ENCODE results near the gene MFAP4. TPM values are rescaled to one million over a fixed set of nuclear protein-coding genes. Genes with fewer than 3 reads are reported as not detected.

Gene MFAP4
- total RNA-seq, 1 donor from 2014 or later, result not detected

DNA sequence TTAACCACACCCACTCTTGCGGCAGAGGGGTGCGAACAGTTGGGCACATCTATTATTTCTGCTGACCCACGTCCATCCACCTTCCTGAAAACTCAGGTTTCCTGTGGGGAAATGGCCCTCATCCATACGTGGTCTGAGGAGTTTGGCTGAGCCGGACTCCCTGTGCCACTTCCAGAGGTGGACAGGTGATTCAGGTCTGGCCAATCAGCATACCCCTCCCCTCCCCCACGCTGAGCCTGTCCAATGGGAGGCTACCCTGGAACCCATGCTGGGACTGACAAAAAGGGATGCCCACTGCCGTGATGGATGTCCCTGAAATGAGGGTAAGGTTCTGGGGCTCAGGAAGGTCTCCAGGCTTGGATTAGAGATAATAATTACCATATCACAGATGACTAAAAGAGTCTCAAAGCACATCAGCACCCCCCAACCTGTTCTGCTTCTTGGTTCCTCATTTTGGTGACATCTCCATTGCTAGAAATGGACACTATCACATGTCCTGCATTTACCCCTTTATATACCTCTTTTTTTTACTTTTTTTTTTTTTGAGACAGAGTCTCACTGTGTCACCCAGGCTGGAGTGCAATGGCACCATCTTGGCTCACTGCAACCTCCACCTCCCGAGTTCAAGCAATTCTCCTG is 14.0 kb downstream of the MFAP4 start:
- DNase-seq (ENCODE audit: extremely low read depth, low read depth, low spot score), result no peak

DNA sequence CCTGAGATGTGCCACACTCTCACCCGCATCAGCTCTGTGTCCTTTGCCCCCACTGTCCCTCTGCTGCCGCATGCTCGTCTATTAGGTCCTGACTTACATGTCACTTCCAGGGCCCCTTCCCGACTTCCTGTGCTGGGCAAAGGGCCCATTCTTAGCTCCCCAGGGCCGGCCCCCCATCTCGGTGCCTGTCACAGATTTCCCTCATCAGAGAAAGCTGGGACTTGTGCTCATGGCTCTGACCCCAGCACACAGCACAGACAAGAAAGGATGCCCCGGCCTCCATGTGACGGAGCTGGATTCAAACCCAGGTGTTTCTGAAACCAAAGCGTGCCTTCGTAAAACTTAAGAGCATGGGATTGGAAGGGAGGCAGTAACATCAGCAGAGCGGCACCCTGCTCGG is 14.6 kb downstream of the MFAP4 start:
- no peak for DNase-seq (ENCODE audit: extremely low read depth, low read depth, low spot score)

DNA sequence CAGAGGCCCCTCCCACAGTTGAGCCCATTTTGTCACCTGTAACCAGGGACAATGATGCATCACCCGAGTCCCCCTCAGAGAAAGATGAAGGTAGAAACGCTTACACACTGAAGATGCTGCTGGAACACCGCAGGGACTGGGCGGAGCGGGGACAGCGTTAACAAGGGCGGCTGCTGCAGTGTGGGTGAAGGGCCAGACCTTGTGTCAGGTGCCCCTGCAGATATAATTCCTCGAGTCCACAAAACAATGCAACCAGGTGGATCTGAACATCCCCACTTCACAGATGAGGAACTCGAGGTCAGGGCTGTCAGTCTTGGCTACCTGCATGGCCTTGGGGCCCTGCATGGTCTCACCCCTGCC is 15.0 kb downstream of the MFAP4 start:
- no peak for DNase-seq (ENCODE audit: extremely low read depth, low read depth, low spot score)

DNA sequence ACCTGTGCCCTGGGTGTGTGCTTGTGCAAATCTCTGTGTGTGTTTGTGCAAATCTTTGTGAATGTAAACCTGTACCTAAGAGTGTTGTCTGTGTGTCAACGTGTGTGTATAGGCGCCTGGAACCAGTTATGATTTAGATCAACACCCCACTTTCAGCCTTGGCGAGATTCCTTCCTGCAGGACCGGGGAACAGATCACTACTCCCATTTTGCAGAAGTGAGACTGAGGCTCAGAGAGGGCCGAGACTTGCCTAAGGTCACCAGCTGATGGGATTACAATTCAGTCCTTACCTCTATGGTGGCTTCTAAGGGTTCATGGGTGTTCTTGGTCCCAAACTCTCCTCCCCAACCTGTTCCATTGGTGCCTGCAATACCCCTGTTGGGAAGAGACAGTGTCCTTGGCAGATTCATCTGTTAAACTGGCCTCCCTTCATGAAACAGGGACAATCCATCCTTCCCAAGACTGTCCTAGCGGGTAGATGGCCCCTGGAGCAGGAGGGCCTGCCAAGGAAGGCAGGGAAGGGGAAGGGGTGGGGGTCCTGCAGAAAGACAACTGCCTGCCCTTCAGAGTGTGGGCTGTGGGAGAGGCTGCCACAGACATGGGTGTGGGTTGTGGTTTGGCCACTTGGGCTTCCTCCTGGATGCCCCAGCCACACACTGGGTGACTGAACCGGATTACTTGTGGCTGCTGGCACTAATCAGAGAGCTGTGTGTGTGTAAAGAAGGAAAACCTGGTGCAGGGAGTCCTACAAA is 15.6 kb downstream of the MFAP4 start:
- DNase-seq (ENCODE audit: extremely low read depth, low read depth, low spot score), result no peak

DNA sequence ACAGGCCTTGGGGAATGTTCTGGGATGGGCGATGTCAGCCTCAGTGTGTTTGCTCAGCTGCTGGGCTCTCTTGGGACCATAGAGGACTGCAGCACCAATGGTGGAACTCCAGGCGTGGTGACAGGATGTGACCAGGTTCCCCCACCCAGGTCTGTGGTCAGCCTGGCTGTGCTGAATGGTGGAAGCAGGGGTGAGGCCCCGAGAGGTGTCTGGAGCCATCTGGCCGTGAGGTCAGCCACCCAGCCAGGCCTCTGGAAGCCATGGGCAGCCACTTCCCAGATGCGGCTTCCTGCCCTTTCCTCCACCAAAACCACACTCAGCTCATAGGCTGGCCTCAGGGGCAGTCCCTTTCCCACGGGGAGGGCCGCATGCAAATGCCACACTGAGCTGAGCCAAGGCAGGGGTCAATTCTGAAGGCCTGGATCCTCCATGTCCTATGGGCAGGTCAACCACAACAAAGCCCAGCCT is 16.5 kb downstream of the MFAP4 start:
- no peak for DNase-seq (ENCODE audit: extremely low read depth, low read depth, low spot score)

DNA sequence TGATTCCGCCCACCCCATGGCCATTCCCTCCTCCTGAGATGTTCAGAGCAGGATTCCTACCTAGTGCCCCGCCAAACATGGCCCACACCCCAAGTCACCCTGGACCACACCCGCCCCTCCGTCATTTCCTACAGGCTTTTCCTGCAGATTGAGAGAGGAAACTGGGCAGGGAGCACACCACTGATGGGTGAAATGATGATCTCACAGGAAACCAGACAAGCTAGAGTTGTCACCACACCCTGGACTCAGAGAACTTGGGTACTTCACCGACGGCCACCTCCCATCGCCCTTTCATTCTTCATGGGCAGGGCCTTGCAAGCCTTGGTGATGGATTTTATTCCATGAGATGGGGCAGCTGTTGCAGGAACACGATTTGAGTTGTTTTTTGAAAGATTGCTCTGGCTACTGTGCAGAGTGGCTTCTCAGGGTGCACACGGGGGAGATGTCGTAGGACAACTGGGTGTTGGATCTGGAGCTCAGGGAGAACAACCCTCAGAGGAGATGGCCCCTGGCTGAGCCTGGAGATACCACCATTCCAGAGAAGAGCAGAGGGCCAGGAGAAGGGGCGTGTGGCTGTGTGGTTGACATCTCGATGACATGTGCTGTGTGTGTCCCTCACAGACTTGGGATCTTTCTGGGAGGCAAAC is 17.0 kb downstream of the MFAP4 start:
- DNase-seq (ENCODE audit: extremely low read depth, low read depth, low spot score), result no peak

DNA sequence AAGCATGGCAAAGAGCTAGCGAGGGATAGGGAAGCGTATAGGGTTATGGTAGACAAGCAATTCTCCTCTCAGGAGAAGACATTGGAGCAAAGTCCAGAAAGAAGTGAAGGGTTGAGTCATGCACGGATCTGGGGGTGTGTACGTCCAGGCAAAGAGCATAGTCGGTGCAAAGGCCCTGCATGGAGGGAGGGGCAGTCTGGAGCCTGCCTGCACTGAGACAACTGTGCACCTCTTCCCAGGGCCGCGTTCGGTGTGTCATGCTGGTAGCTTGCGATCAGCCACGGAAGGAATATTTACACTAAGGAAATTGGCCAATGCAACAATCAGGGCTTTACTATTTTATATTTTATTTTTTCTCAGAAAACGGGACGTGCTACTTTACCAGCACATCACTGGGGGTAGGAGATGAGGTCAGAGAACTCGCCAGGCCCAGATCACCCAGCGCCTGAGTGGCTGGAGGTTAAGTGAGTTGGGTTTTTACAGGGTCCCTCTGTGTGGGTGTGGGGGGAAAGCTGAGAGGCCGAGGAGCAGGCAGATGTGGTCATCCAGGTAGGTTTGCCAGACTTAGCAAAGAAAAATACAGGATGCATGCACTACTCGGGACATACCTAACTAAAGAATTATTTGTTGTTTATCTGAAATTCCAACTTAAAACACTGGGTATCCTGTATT is 17.7 kb downstream of the MFAP4 start:
- no peak for DNase-seq (ENCODE audit: extremely low read depth, low read depth, low spot score)

DNA sequence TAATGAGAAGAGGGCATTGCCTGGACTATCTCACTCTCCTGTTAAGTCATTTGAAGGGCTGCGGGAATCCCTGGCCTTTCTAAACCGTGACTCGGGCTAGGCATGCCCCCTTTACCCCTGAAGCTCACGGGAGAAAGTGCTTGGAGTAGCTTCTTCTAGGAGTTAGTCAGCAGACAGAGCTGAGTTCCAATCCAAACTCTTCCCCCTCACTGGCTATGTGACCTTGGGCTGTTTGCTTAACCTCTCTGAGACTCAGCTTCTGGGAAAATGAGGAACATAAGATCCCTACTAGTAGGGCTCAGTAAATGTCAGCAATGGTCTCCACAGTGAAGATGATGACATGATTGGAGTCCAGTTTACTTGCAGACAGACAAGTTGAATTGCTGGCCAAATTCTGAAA is 18.8 kb downstream of the MFAP4 start:
- no peak for DNase-seq (ENCODE audit: extremely low read depth, low read depth, low spot score)

DNA sequence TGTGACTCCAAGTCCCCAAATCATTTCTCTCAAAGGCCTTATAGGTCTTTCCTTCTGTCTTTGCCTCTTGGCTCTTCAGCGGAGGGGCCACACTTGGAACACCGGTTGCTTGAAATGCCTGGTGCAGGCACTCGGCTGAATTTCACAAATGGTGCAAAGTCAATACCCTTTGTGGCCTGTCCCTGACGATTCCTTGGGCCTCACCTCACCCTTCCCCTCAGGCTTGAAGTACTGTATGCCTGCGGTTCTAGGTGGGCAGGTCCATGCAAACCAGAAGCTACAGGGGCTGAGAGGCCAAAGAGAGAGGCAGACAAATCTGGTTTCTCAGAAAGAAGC is 20.4 kb downstream of the MFAP4 start:
- no peak for DNase-seq (ENCODE audit: extremely low read depth, low read depth, low spot score)

DNA sequence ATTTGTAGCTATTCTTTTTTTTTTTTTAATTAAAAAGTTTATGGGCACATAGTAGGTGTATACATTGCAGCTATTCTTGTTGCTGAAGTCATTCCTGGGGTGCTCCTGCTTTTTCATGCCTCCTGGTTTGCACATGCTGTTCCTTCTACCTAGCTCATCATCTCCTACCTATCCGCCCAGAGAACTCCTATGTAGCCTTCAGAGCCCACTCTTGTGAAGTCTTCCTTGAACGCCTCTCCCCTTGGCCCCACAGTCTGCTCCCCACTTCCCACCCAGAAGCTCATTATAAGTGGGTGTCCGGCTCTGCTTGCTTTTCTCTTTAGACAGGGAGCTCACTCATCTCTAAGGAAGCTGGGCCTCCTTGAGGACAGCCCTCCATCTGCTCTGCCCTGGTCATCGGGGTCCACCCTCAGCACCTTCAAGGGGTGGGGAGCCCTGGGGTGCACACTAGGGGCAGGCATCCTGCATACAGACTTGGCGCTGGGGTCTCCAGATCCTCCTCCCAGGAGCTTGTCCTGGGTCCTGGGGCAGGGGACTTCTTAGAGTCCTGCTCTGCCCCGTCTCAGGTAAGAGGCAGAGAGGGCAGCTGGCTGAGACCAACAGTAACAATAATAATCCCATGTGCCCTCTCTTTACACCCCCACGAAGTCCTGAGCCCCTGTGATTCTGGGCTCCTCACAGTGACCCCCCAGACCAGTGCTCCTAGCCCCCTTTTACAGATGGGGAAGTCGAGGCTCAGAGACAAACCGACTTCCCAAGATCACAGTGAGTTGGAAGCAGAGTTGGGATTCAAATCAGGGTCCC is 21.0 kb downstream of the MFAP4 start:
- no peak for DNase-seq (ENCODE audit: extremely low read depth, low read depth, low spot score)

DNA sequence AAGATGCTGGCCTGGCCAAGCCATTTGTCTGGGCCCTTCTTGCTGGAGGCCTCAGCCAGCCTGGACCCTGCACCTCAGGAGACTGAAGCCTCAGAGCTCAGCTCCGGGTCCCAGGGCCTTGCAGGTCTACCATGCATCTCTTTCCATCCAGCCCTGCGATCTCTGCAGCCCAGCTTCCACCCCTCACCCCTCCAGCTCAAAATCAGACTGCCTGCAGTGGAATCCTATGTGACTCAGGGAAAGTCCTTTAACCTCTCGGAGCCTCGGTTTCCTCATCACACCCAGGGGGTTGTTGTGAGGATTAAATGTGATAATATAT is 21.5 kb downstream of the MFAP4 start:
- DNase-seq (ENCODE audit: extremely low read depth, low read depth, low spot score), result no peak

DNA sequence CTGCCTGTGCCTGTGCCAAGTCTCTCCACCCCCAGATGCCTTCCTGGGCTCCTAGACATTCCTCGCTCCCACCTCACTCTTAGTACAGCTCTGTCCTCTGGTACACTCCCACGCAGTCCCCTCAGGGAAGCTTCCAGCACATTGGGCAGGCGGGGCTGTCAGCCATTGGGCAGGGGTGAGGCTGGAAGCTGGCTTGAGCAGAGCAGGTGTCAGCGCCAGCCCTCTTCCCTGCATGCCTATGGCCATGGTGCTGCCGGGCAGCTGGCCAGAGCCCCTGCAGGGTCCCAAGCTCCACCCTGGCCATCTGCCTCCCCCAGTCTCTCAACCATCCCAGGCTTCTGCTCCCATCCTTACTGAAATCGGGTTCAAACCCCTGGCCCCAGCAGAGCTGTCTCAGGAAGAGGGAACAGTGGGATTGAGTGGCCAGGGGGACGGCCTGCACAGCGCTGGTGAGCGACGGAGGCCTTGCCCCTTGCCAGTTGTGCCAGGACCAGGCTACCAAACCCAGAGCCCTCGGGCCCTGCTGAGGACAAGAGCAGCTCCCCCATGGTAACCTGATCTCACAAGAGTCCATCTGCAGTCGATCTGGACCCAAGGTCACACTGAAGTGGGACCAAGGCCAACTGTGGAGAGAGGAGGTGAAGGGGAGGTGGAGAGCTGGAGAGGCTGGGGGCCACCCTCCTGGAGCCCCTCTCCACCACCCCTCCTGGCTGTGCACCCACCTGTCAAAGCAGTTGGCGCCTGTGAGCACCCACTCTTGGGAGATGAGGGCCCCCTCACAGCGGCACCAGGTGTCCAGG is 22.1 kb downstream of the MFAP4 start:
- DNase-seq (ENCODE audit: extremely low read depth, low read depth, low spot score), result no peak

DNA sequence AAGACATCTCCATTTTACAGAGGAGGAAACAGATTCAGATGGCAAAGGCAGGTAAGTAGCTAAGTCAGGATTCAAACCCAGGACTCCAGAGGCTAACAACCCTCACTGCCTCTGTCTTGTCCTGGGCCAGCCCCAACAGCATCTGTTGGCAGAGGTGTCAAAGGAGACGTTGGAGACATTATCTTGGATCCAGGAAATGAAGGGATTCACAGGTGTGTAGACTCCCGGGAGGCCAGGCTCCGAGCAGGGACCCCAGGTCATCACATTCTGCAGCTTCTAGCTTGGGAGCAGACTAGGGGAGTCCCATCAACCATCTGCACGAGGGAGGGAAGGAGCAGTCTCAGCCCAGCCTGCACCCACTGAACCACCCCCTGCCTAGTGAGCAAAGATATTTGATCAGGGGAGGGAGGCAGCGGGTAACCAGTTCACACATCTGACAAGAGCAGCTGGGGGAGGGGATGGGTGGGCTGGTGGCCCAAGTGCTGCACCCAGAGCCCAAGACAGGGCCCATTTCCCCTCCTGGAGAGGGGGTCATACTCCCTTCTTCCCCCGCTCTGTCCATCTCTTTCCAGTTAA is 23.4 kb downstream of the MFAP4 start:
- DNase-seq (ENCODE audit: extremely low read depth, low read depth, low spot score), result no peak

DNA sequence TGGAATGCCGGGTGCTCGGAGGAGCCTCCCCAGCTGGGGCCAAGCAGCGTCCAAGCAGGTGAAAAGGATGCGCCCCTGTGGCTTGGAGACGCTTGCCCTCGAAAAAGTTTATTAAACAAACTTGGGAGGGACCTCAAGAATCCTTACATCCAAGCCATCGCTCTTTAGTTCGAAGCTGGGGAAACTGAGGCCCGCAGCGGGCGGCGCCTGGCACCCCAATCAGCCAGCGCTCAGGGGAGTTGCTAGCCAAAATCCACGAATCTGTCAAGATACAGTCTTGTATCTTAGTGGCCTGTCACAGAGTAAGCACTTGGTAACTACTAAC is 23.9 kb downstream of the MFAP4 start:
- DNase-seq (ENCODE audit: extremely low read depth, low read depth, low spot score), result no peak

DNA sequence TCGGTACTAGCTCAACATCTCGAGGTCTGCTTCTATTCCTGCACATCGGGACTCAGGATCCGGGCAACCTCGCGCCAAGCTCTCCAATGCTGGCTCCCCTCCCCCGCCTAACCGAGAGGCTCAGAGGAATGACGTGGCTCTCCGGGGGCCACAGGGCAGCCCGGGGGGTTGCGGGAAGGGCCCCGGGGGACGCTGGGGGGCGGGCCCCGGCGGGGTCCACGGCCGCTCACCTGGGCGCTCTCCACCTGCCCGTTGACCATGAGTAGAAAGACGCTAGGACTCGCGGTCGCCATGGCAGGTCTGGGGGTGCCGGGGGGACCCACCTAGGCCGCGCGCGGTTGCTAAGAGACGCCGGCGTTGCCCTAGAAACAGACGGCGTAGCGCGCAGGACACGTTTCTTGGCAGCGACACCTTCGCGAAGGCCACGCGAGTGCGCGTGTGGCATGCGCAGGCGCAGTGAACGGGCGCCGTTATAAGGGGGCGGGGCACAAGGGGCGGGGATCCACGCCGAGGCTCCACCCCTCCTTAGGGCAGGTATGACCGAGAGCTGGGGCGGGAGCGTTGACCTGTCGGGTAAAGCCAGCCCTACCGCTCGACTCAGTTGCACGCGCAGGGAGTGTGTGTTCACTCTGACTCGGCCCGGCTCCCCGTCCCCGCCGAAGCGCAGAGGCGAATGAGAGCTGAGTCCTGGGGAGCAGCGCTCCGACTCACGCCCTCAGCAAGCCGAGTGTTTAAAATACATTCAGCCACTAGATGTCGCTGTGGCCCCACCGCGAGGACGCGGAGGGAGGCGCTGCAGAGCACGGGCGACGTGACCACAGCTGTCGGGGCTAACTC is 24.5 kb downstream of the MFAP4 start, which contains the start of gene B9D1:
Gene B9D1 (minus strand): TSS at position 447 of the 837 bp plus-strand sequence. CDS start 154 bp downstream, at position 293.
- DNase-seq (ENCODE audit: extremely low read depth, low read depth, low spot score), result no peak

DNA sequence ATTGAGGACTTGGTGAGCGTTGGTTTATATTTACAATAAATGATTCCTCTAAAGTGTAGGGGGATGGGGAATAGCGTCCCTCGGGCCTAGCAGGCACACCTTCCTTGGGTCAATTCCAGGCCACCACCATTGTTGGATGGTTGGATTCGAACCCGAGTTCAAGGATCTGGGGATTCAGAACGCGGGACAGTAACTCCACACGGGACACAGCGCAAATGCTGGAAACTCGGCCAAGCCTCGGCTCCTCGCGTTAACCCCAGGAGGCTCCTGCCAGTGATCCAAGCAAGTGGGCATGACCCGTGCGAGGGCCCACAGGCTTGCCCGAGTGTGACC is 25.1 kb downstream of the MFAP4 start:
- DNase-seq (ENCODE audit: extremely low read depth, low read depth, low spot score), result no peak

DNA sequence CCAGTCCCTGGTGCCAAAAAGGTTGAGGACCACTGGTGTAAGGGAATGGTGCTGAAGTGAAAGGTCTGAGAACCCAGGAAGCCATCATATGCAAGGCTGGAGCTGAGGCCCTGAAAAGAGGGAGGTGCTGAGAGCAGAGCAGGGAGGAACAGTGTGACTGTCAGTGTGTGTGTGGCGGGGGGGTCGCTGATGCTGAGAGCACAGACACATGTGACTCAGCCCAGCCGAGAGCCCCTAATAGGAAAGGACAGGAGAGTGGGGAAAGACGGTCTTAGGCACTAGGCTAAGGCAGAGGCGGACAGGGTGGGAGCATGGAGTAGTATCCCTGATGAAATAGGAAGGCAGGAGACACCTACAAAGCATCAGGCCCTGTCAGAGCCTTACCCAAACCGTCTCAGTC is 25.7 kb downstream of the MFAP4 start:
- DNase-seq (ENCODE audit: extremely low read depth, low read depth, low spot score), result no peak

DNA sequence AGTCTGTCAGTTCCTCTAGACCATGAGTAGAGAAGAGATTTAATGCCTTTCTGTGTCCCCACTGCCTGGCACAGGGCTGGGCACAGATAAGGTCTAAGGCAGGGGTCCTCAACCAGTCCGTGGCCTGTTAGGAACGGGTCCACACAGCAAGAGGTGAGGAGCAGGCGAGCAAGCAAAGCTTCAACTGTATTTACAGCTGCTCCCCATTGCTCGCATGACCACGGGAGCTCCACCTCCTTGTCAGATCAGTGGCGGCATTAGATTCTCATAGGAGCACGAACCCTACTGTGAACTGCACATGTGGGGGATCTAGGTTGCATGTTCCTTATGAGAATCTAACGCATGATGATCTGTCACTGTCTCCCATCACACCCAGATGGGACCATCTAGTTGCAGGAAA is 26.2 kb downstream of the MFAP4 start:
- no peak for DNase-seq (ENCODE audit: extremely low read depth, low read depth, low spot score)

DNA sequence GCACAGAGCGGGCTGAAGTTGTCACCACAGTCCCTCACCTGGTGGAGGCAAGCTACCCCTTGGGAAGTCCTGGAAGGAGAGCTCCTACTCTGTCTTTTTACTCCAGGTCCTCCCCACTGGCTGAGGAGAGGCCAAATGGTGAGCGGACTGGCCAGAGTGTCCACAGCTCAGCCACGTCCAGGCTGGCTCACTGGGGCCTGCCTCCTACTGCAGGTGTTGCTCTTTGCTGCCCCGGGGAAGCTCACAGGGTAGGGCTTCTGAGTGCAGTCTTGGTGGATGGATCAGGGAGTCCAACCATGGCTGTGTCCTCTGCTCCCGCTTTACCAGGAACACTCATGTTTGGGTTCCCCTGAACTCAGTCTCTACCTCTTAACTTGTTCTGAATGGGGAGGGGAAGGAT is 27.1 kb downstream of the MFAP4 start:
- no peak for DNase-seq (ENCODE audit: extremely low read depth, low read depth, low spot score)
